ENCODE measurements around the gene SLC16A3.
"Not testable (repeated sequence)": the region's sequence is repeated elsewhere in the genome, so short reads cannot be mapped to it uniquely, and the experiment has no call there.

SLC16A3 gene

DNA sequence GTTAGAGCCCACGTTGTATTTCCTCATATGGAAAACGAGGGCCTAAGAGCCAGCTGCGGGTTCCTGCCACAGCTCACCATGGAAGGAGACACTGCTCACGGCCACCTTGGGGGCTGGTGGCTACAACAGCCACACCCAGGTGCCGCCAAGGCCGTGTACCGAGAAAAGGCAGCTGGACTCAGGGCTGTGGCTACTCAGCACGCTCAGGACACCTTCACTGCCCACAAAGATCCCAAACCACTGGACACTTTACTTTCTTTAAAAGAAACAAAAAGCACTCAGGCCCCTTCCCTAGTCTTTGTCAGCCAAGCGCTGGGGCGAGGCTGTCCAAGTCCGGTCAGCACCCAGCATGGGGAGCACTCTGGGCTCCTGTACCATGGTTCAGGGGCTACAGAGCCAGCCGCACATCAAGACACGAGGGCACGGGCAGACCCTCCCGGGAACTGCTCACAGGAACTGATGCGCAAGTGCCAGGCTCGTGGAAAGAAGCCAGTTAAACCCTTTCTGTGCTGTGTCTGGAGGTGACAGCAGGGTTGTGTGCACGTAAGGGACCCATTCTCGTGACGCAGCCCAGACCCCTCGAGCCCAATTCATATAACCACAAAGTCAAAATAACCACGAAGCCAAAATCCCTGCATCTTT lies 18.5 kb downstream of the SLC16A3 start:
- DNase-seq (ENCODE audit: low read depth): no peak

DNA sequence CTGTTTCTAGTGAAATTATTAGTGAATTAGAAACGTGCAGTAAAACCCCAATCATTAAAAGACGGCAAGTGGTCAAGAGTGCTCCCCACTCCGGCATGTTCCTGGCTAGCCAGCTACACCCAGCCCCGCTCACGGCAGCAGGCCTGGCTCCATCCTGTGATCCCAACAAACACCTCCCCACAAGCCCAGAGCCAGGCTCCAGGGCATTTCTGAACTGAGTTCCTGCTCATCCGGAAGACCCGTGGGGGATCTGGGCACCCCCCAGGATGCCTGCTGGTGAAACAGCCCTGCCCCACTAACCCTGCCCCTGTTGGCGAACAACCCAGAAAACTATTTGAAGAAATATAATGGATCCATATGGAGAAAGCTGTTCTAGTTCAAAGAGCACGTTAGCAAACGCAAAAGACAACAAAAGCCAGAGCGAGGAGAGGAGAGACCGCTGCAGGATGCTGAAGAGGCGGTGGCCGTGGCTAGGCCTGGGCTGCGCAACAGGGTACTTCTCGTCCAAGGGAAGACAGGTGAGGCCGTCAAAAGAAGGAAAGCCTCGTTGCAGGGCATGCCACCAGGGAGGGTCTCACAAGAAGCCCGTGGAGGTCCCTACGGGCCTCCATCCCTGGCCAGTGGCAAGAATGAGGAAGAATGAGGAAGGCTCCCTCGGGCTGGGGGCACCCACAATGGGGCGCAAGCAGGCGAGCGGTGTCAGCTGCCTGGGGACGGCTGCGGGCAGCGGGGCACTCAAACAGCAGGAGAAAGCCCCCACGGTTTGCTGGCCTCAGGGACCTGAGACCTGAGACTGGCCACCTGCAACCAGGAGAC lies 19.2 kb downstream of the SLC16A3 start:
- DNase-seq (ENCODE audit: low read depth): no peak

DNA sequence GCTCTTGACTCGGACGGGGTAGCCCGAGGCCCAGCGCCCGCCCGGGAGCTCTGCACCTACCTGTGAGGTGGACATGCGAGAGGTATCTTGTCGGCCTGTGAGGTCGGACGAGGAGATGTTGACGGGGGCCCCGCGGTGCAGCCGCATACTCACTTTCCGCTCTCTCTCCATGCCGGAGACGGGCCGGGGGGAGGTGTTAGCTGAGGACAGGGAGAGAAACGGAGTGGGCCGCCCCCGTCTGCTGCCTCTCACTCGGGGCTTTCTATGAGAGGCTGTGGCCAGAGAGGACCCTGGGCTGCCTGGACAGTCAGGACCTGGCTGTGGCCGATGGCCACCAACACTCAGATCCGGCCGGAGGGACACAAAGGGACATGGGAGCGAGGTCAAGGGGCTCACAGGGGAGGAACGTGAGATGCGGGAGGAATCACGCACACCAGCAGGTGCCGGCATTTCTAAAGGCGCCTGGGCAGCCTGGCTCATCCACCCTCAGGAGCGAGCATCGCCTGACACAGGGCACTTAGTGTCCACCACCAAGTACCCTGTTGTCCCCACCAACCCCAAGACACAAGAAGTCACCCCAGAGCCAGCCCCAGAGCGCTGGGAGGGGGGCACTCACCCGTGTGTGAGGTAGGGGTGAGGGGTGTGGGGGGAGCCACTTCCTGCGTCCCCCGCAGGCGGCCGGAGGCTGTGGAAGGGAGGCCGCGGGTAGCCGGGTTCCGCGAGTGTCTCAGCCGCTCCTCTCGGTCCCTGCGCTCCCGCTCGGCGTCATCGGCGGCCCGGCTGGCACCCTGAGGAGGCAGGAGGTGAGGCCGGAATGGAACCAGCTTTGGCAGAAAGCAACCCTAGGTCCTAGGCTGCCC lies 20.2 kb downstream of the SLC16A3 start:
- DNase-seq (ENCODE audit: low read depth): no peak

DNA sequence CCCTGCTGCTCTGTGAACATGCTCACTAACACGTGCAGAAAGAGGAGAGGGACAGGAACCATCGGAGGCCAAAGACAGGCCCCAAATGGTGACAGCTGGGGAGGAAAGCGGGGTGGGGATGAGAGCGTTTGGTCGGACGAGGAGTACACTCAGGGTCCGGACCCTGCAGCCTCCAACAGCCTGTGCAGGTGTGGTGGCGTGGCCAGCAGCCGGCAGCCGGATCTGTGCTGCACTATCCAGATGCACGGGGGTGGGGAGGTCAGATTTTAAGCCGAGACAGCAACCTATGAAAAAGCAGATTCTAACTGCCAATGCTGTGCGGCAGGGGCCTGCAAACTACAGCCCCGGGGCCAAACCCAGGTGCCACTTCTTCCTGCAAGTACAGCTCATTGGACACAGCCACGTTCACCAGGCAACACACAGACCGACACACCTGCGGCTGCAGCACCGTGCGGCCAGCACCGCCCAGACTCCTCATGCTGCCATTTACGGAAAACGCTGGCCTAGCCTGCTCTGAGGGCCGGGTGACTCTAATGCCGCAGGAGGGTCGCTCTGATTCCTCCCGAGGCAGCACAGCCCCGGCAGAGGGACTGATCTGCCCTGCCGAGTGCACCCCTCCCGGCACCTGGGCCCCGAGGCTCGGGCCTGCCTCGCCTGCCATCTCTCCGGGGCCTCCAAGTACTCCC lies 21.2 kb downstream of the SLC16A3 start:
- DNase-seq (ENCODE audit: low read depth): no peak

DNA sequence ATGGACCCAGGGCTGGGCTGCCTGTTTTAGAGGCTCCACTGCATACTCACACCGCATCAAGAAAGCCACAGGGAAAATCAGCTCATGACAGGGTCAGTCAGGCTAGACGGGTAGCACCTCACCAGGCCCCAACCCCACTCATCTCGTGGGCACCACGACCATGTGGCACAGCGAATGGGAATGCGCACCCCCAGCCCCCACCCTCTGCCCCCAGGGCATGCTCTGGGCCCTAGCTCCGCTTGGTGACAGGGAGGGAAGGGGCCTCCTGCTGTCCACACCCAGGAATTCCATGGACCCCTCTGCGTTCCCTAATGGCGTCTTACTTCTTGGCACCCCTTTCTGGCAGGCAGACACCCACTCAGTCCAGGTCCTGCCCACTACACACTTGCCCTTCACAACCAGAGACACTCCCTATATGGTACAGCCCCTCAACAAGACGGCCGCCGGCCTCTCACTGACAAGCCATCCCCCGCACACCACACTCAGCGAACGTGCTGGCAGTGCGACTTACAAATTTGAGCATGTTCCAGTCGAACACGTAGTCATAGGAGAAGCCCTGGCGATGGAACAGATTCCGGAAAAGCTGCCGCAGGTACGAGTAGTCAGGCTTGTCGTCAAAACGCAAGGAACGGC lies 22.1 kb downstream of the SLC16A3 start:
- DNase-seq (ENCODE audit: low read depth): no peak

DNA sequence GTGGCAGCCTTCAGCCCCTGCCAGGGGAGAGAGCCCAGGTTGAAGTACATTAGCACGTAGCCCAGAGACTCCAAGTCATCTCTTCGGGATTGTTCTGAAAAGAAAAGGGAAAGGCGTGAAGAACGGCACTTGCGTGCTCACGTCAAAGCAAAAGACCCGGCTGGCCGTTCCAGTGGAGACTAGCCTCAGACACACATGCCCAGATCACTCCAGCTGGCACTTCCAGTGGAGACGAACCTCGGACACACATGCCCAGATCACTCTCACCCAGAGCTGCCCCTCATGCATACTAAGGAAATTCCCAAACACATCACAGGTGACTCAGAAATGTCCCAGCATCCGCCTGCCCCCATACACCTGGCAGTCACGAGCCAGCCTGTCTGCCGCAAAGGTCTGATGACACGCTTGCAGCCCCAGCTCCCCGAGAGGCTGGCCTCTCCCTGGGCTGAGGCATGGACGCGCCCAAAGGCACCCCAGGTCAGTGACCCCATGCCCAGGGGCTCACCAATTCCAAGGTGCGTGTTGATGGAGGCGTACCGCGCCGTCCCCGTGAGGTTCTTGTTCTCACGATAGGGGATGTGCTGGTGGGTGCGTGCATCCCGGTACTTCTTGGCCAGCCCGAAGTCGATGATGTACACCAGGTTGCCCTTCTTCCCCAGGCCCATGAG lies 23.8 kb downstream of the SLC16A3 start:
- DNase-seq (ENCODE audit: low read depth): no peak

DNA sequence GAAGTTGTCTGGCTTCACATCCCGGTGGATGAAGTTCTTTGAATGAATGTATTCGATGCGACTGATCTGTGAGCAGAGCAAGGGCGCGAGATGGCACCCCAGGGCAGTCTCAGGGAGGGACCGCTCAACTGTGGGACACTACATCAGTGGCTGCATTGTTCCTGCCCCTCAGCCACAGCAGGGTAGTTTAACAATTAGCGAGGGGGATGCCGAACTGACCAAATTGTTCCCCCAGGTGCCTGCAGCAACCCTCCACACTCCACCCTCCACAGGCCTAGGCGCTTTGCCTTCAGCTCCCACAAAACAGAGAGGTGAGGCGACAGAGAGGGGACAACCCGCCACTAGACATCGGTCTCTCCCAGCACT lies 24.3 kb downstream of the SLC16A3 start:
- DNase-seq (ENCODE audit: low read depth): no peak

DNA sequence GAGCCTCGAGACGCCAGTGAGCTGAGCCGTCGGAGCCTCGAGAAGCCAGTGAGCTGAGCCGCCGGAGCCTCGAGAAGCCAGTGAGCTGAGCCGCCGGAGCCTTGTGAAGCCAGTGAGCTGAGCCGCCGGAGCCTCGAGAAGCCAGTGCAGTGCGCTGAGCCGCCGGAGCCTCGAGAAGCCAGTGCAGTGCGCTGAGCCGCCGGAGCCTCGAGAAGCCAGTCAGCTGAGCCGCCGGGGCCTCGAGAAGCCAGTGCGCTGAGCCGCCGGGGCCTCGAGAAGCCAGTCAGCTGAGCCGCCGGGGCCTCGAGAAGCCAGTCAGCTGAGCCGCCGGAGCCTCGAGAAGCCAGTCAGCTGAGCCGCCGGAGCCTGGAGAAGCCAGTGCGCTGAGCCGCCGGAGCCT lies 25.3 kb downstream of the SLC16A3 start:
- not testable (repeated sequence) for DNase-seq (ENCODE audit: low read depth)

DNA sequence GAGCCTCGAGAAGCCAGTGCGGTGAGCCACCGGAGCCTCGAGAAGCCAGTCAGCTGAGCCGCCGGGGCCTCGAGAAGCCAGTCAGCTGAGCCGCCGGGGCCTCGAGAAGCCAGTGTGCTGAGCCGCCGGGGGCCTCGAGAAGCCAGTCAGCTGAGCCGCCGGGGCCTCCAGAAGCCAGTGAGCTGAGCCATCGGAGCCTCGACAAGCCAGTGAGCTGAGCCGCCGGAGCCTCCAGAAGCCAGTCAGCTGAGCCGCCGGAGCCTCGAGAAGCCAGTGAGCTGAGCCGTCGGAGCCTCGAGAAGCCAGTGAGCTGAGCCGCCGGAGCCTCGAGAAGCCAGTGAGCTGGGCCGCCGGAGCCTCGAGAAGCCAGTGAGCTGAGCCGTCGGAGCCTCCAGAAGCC lies 25.9 kb downstream of the SLC16A3 start:
- not testable (repeated sequence) for DNase-seq (ENCODE audit: low read depth)

DNA sequence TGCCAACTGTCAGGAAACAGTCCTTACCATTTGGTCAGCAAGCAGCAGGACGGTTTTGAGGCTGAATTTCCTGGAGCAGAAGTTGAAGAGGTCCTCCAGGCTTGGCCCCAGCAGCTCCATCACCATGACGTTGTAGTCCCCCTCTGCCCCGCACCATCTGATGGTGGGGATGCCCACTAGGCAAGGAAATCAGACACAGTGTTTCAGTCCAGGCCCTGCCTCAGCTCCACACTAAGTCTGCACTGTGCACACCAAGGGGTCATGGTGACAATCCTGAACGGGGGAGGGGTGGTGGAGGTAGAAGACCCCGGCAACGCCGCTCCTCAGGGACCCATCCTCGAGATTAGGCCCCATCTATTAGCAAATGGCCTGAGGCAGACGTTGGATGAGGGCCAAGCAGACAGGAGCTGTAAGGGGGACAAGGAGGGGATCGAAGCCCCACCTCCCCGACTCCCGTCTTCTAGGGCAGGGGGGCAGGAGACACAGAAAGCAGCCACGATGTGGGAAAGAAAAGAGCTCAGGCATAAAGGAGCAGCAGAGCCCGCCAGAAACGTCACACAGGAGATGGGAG lies 26.6 kb downstream of the SLC16A3 start:
- DNase-seq (ENCODE audit: low read depth): no peak

DNA sequence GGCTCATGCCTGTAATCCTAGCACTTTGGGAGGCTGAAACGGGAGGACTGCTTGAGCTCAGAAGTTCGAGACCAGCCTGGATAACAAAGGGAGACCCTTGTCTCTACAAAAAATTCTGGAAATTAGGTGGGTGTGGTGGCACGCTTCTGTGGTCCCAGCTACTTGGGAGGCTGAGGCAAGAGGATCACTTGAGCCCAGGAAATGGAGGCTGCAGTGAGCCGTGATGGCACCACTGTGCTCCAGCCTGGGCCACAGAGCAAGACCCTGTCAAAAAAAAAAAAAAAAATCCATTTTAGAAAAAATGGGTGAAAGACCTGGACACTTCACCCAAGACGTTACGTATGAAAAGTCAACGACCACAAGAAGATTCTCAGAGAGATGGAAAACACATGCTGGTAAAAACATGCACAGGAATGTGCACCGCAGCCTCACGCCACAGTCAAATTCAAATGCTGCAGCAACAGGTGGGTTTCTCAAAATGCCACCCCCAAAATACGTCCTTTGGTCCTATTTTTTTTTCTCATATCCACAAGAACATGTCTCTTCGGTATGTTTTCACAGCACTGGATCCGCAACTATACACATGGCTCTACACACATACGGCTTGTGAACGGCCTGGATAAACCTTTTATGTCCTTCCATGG lies 27.5 kb downstream of the SLC16A3 start:
- no peak for DNase-seq (ENCODE audit: low read depth)

DNA sequence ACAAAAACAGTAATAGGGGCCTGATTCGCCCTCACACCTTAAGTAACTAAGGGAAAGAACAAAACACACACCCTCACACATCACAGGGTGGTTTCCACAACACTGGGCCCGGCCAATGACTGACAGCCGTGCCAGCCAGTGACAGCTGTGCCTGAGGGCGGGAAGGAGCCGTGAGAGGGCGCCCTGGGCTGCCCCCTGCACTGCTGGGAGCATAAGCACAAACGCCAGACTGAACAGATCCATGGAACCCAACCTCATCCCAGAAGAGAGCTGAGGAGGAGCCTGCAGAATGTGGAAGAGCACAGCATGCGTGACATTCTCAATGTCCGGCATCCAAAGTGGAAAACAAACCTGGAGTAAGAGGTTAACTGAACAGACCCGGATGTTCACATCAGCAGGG lies 28.6 kb downstream of the SLC16A3 start:
- DNase-seq (ENCODE audit: low read depth): peak; percentile 48

DNA sequence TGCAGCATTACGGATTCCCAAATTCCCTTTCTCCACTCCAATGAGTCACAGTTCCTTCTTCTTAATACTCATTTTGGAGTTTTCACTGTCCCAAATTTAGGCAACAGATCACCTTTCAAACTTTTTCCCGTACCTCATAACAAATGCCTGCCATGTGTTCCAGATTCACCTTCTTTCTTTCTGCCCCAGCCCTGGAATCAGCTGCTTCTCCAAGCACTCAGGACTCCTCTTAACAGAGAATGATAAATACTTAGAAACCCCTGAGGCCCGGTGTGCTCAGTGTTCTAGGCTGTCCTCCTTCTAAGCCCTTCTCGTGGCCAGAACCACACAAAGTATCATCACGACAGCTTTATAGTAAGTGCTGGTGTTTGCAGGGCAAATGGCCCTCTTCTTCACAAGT lies 29.7 kb downstream of the SLC16A3 start:
- DNase-seq (ENCODE audit: low read depth): no peak

DNA sequence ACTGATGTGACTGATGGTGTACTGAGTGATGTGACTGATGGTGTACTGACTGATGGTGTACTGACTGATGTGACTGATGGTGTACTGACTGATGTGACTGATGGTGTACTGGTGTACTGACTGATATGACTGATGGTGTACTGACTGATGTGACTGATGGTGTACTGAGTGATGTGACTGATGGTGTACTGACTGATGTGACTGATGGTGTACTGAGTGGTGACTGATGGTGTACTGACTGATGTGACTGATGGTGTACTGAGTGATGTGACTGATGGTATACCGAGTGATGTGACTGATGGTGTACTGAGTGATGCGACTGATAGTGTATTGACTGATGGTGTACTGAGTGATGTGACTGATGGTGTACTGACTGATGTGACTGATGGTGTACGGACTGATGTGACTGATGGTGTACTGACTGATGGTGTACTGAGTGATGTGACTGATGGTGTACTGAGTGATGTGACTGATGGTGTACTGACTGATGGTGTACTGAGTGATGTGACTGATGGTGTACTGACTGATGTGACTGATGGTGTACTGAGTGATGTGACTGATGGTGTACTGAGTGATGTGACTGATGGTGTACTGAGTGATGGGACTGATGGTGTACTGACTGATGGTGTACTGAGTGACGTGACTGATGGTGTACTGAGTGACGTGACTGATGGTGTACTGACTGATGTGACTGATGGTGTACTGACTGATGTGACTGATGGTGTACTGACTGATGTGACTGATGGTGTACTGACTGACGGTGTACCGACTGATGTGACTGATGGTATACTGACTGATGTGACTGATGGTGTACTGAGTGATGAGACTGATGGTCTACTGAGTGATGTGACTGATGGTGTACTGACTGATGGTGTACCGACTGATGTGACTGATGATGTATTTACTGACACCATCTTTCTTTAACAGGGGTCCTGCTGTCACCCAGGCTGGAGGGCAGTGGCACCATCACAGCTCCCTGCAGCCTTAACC lies 31.4 kb downstream of the SLC16A3 start:
- DNase-seq (ENCODE audit: low read depth): not testable (repeated sequence)

DNA sequence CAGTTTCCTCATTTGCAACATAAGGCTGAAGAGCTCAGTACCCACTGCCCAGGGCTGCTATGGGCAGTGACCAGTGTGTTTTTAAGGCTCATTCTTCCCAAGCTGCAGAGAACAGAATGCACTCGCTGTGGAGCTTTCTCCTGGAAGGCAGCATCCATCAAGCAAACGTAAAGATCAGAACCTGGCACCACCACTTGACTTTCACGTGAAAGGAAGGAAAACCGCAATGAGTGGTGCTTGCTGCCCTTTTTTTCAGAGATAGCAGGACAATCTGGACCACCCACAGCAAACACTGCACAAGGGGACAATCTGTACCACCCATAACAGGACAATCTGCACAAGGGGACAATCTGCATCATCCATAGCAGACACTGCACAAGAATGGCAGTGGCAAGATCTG lies 33.5 kb downstream of the SLC16A3 start:
- no peak for DNase-seq (ENCODE audit: low read depth)

DNA sequence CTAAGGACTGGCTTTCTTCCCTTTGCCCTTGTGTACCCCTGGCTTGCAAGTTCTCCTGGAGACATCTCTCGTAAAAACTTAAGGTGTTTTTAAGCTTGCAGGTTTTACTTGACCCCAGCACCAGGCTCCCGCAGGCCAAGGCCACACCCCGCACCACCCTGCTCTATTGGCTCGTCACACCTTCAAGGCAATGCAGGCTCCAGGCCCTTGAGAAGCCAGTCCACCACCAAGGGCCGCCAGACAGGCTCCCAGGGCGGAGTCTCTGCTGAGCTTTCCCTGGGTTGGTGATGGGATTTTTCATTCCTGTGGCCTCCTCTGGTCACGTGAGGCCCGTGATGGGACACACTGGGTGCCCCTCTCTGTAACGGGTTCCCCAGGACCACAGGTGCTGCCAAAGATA lies 34.8 kb downstream of the SLC16A3 start:
- no peak for DNase-seq (ENCODE audit: low read depth)

DNA sequence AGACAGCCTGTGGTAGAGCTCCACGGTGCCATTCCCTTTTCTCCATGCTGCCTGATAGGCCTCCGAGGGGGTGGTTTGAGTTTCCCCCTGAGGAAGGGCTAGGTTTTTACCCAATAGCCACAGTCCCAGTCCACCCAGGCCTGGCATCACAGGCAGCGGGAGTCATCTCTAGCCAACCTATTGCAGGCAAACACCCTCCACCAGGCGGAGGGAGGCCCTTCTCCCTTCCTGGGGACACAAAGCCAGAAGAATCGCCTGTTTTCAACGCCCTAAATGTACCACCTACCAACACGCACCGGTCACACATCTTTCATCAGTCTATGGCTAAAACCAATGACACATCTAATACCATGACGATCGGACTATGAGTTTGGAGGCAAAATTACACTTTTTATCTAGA lies 37.3 kb downstream of the SLC16A3 start:
- DNase-seq (ENCODE audit: low read depth): no peak

DNA sequence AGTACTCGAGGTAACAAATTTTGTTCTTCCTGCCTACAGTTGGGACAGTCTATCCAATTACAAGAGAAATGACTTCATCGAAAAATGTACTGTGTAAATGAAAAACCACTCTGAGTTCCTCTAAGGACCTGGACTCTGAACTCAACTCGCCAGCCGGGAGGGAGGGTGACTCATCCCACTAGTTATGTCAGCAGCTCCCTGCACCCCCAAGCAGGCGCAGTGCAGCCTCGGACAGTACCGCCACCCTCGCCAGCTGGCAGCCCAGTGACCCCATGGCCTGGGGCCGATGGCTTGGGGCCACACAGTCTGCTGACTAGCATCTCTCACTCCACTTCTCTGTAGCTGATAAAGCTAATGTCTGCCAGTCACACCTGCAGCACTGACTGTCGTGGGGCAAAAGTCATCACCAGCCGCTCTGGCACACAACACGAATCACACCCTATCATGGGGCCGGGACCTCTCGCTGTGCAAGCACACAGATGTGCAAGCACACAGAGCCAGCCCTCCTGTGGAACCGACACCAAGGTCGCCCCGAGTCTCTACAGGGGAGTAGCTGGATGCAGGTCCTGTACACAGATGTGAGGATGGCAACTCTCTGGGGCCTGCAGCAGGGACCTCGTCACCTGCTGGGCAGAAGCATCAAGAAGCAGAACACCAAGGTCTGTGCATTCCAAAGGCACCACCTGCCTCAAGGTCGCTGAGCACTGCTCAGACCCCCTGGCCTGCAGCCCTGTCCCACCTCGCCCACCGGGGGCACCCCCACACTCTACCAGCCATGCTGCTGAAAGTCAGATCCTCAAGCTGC lies 38.9 kb downstream of the SLC16A3 start:
- DNase-seq (ENCODE audit: low read depth): peak; percentile 30

Data from activated T-cell treated with anti-CD3 and anti-CD28 coated beads for 1 hour (primary cell).